ENCODE measurements around the gene FFAR3.

The FFAR3 gene

GRCh38 chr19:35337097-35337983, 20.9 kb upstream of the FFAR3 start:
- no peaks in the 10 kb centered on the region for H3K4me1 ChIP-seq (ENCODE audit: insufficient read depth, low read length)
- H3K36me3 ChIP-seq (ENCODE audit: insufficient read depth, low read length): no peaks in the 10 kb centered on the region
- no peak overlapping the region for H3K4me2 ChIP-seq (ENCODE audit: insufficient read depth, low read length)
- TF ChIP-seq EZH2 (IDR thresholded peaks at IDR 0.05; ENCODE audit: borderline replicate concordance, low read depth, low read length, severe bottlenecking) (no peak), CTCF (IDR thresholded peaks at IDR 0.05; ENCODE audit: borderline replicate concordance, extremely low read depth, low read length, poor library complexity, severe bottlenecking) (no peak)
- no peak overlapping the region for H2AFZ ChIP-seq (ENCODE audit: low read depth, low read length)
- no peaks in the 10 kb centered on the region for H4K20me1 ChIP-seq (ENCODE audit: insufficient read depth, low read length)
- H3K4me3 ChIP-seq (ENCODE audit: low read depth in 1 of 2, low read length in 2 of 2): no peak overlapping the region
- H3K27me3 ChIP-seq (ENCODE audit: insufficient read depth, low read length, poor library complexity): no peaks in the 10 kb centered on the region
- H3K27ac ChIP-seq (ENCODE audit: low read length): no peak overlapping the region
- no peaks in the 10 kb centered on the region for H3K79me2 ChIP-seq (ENCODE audit: insufficient read depth, low read length)
- no peak for DNase-seq
- ATAC-seq (ENCODE audit: insufficient read depth, low read depth): no peak
- no peak overlapping the region for H3K9ac ChIP-seq (ENCODE audit: low read depth, low read length)
- H3K9me3 ChIP-seq (ENCODE audit: insufficient read depth, low read length, severe bottlenecking): no peaks in the 10 kb centered on the region

- no peak for TF ChIP-seq CTCF (IDR thresholded peaks at IDR 0.05; ENCODE audit: borderline replicate concordance, extremely low read depth, low read length, poor library complexity, severe bottlenecking)
- TF ChIP-seq EZH2 (IDR thresholded peaks at IDR 0.05; ENCODE audit: borderline replicate concordance, low read depth, low read length, severe bottlenecking): no peak
- DNase-seq (no peak), ATAC-seq (ENCODE audit: insufficient read depth, low read depth) (no peak)
- Histone ChIP-seq H4K20me1 (ENCODE audit: insufficient read depth, low read length) (no peaks in the 10 kb centered on the region), H3K4me1 (ENCODE audit: insufficient read depth, low read length) (no peaks in the 10 kb centered on the region), H3K4me2 (ENCODE audit: insufficient read depth, low read length) (no peak overlapping the region), H3K9ac (ENCODE audit: low read depth, low read length) (no peak overlapping the region), H3K36me3 (ENCODE audit: insufficient read depth, low read length) (no peaks in the 10 kb centered on the region), H3K27ac (ENCODE audit: low read length) (no peak overlapping the region), H3K9me3 (ENCODE audit: insufficient read depth, low read length, severe bottlenecking) (no peaks in the 10 kb centered on the region), H2AFZ (ENCODE audit: low read depth, low read length) (no peak overlapping the region), H3K79me2 (ENCODE audit: insufficient read depth, low read length) (no peaks in the 10 kb centered on the region), H3K4me3 (ENCODE audit: low read depth in 1 of 2, low read length in 2 of 2) (no peak overlapping the region), H3K27me3 (ENCODE audit: insufficient read depth, low read length, poor library complexity) (no peaks in the 10 kb centered on the region)
Measured at GRCh38 chr19:35337984-35338296, 20.3 kb upstream of the FFAR3 start.

- Histone ChIP-seq H3K36me3 (ENCODE audit: insufficient read depth, low read length) (no peaks in the 10 kb centered on the region), H3K4me3 (ENCODE audit: low read depth in 1 of 2, low read length in 2 of 2) (no peak overlapping the region), H3K4me2 (ENCODE audit: insufficient read depth, low read length) (no peak overlapping the region), H4K20me1 (ENCODE audit: insufficient read depth, low read length) (no peaks in the 10 kb centered on the region), H3K9me3 (ENCODE audit: insufficient read depth, low read length, severe bottlenecking) (no peaks in the 10 kb centered on the region), H3K9ac (ENCODE audit: low read depth, low read length) (no peak overlapping the region), H3K27ac (ENCODE audit: low read length) (no peak overlapping the region), H3K4me1 (ENCODE audit: insufficient read depth, low read length) (no peaks in the 10 kb centered on the region), H3K27me3 (ENCODE audit: insufficient read depth, low read length, poor library complexity) (no peaks in the 10 kb centered on the region), H3K79me2 (ENCODE audit: insufficient read depth, low read length) (no peaks in the 10 kb centered on the region), H2AFZ (ENCODE audit: low read depth, low read length) (no peak overlapping the region)
- no peak for TF ChIP-seq CTCF (IDR thresholded peaks at IDR 0.05; ENCODE audit: borderline replicate concordance, extremely low read depth, low read length, poor library complexity, severe bottlenecking)
- DNase-seq: no peak
- ATAC-seq (ENCODE audit: insufficient read depth, low read depth): no peak
Measured at GRCh38 chr19:35340431-35340830, 17.8 kb upstream of the FFAR3 start.

Measured in DND-41 (cell line).